BLaER1 treated with 17β-estradiol and CSF1 and Interleukin-3, amounts not matched to agents 10 nM and 100 nM (cell line): ENCODE data around the gene INSYN2A.
A peak's percentile ranks its signal among the peaks of the same experiment; 100 is the strongest.

Experiments used
- H3K27ac ChIP-seq, 11 experiments: shearing (Covaris generic); formaldehyde crosslinking; 2 replicates each; pipeline ENCODE4 v1.8.1; 2022
- H3K27me3 ChIP-seq, 11 experiments: shearing (Covaris generic); formaldehyde crosslinking; 2 replicates each; pipeline ENCODE4 v1.8.1; 2022
- H3K36me3 ChIP-seq, 11 experiments: shearing (Covaris generic); formaldehyde crosslinking; 2 replicates each; pipeline ENCODE4 v1.8.1; 2022
- H3K4me1 ChIP-seq, 10 experiments: shearing (Covaris generic); formaldehyde crosslinking; 2 replicates each; pipeline ENCODE4 v1.8.1; 2022
- H3K4me2 ChIP-seq, 11 experiments: shearing (Covaris generic); formaldehyde crosslinking; 2 replicates each; pipeline ENCODE4 v1.8.1; 2022
- H3K4me3 ChIP-seq, 10 experiments: shearing (Covaris generic); formaldehyde crosslinking; 2 replicates each; pipeline ENCODE4 v1.8.1; 2022
- H3K9ac ChIP-seq, 11 experiments: shearing (Covaris generic); formaldehyde crosslinking; 2 replicates each; pipeline ENCODE4 v1.8.1; 2022
- H3K9me3 ChIP-seq, 11 experiments: shearing (Covaris generic); formaldehyde crosslinking; replicated peaks in 1 of 11; 2 replicates each; pipeline ENCODE4 v1.8.1; 2022
- H4K20me1 ChIP-seq, 11 experiments: shearing (Covaris generic); formaldehyde crosslinking; 2 replicates each; pipeline ENCODE4 v1.8.1; 2022
- Cebpa-rat ChIP-seq, 11 experiments: shearing (Covaris generic); IDR thresholded peaks; 2 replicates each; pipeline ENCODE4 v1.8.1; 2022

Gene INSYN2A, protein sequence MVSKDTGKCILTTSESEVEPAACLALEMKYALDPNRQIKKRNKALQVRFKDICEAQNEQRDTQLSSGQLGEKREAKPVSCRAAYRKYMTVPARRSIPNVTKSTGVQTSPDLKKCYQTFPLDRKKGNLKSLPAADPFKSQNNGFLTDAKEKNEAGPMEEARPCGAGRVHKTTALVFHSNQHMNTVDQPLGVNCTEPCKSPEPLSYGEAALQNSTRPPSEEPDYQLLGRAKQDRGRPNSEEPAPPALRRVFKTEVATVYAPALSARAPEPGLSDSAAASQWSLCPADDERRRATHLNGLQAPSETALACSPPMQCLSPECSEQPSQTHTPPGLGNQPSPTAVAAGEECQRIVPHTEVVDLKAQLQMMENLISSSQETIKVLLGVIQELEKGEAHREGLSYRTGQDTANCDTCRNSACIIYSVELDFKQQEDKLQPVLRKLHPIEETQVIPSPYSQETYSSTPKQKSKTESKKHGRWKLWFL

DNA sequence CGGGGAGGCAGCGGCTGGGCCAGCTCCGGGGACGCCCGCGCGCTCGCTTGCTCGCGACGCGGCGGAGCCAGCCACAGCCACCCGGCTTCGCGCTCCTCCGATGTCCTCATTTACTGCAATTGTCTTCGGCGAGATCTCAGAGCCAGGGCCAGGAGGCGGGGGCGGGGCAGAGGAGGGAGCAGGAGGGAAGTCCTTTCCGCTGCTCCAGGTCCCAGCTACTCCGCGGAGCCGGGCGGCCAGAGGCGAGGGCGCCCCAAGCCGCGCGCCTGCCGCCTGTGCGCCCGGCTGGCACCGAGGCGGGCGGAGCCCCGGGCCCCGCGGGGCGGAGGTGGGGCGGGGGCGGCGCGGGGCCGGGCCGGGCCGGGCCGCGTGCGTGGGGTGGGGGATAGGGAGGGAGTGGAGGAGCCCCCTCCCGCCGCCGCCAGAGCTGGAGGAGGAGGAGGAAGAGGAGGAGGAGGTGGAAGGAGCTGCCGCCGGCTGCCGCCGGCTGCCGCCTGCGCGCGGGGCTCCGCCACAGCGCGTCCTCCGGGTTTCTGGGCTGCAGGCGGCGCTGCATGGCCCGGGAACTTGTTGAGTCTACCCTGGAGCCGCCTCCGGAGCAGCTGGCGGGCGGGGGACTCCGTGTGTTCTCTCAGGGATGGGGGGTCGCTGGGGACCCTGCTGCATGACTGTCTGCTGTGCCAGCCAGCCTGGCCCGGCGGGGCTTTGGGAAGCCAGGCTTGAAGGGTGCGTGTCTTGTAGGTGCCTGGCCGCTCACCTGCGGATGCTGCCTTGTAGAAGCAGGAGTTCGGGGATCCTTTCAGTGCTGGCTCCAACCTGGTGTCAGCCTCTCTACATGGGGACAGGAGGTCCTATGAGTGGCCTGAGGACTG lies at the start of gene INSYN2A:
Gene INSYN2A, minus strand, starts transcription at position 310 of the 872 bp plus-strand sequence. CDS start 20,196 bp downstream, outside the sequence.
- Histone ChIP-seq H4K20me1 (no peaks in the 10 kb centered on the region), H3K27me3 (peaks cover 11 to 20% (median 18%) of the 10 kb centered on the region in 11 experiments; a peak in 21 of 22 replicates), H3K9me3 (peaks cover 12 to 19% (median 15%) of the 10 kb centered on the region in 11 experiments; a peak in 21 of 22 replicates), H3K4me3 (no peak within 1 kb of the TSS), H3K9ac (no peak within 1 kb of the TSS), H3K4me1 (peaks cover 0 to 20% (median 18%) of the 10 kb centered on the region in 10 experiments; a peak in 16 of 20 replicates), H3K36me3 (no peaks in the 10 kb centered on the region), H3K27ac (no peak within 1 kb of the TSS), H3K4me2 (peak within 1 kb of the TSS in 9 of 11 experiments; percentile 30 to 68 (median 57); a peak in 15 of 22 replicates)
- TF ChIP-seq Cebpa-rat (IDR thresholded peaks at IDR 0.05), result no peak

DNA sequence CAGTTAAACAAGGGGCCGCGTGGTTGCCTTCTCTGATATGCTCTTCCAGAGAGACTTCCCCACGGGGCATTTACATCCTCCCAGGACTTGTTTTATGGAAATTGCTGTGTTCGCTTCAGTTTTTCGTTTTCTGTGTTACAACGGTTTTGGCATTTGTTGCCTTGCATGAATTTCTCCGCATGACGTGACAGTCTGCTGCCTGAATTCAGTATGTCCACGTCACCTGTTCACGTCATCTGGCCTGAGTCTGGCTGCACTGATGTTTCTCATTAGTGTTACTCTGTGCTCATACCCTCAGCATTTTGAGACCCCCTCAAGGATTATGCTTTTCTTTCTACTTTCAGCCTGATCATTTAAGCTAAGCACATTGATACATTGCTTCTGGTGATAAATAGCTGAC lies 49.1 kb upstream of the INSYN2A start:
- Histone ChIP-seq H3K27ac (no peak overlapping the region), H3K36me3 (no peaks in the 10 kb centered on the region), H3K4me1 (no peaks in the 10 kb centered on the region), H3K9me3 (no peaks in the 10 kb centered on the region), H3K4me2 (no peak overlapping the region), H3K9ac (no peak overlapping the region), H3K27me3 (no peaks in the 10 kb centered on the region), H4K20me1 (no peaks in the 10 kb centered on the region), H3K4me3 (no peak overlapping the region)
- TF ChIP-seq Cebpa-rat (IDR thresholded peaks at IDR 0.05), result no peak

DNA sequence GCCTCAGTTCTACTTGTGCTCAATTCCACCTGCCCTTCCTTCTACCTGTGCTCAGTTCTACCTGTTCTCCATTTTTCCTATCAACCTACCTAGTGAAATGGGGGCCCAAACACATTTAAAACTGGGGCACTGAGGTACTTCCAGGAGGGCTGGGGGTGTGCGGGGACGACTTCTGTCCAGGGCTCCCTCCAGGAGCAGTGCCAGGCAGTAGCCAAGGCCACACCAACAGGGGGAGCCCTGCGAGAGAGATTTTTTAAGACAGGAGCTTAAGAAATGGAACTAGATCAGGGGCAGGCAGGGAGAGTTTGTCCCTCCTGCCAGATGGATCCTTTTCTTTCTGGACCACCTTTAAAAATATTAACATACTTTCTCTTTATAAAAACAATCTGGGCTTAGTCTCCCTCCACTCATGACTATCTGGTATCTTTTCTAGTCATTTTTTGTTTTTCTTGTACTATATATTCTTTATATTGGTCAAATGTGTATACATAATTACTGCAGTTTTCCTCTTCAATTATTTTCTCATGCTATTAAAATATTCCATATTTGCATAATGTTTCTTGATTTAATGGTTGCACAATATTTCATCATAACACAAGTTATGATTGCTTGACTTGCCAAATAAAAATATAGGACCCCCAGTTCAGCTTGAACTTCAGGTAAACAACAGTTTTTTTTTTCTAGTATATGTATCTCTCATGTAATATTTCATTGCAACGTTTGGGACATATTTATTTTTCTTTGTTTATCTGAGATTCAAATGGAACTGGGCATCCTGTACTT lies 47.3 kb upstream of the INSYN2A start:
- H3K27me3 ChIP-seq, result no peaks in the 10 kb centered on the region
- no peaks in the 10 kb centered on the region for H4K20me1 ChIP-seq
- TF ChIP-seq Cebpa-rat (IDR thresholded peaks at IDR 0.05), result no peak
- H3K4me1 ChIP-seq, result no peaks in the 10 kb centered on the region
- no peak overlapping the region for H3K9ac ChIP-seq
- H3K27ac ChIP-seq, result no peak overlapping the region
- no peaks in the 10 kb centered on the region for H3K9me3 ChIP-seq
- H3K4me3 ChIP-seq, result no peak overlapping the region
- H3K4me2 ChIP-seq, result no peak overlapping the region
- no peaks in the 10 kb centered on the region for H3K36me3 ChIP-seq

DNA sequence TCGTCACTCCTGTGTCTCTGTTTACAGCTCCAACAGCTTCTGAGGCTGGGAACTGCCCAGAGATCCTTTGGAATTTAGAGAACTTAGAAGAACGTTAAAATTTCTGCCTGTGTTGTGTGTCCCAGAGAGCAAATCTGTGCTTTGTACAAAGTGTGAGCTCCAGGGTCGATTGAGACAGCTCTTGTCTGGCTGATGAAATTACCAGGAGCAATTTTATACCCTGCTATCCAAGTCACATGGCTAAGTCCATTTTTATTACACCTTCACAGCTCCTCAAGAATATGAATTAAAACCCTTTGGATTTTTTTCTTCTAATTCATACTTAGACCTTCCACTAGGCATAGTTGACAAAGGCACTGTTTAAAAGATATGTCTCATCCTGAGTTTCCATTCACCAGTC lies 46.5 kb upstream of the INSYN2A start:
- Histone ChIP-seq H3K36me3 (no peaks in the 10 kb centered on the region), H3K9ac (no peak overlapping the region), H4K20me1 (no peaks in the 10 kb centered on the region), H3K9me3 (no peaks in the 10 kb centered on the region), H3K4me1 (no peaks in the 10 kb centered on the region), H3K4me2 (no peak overlapping the region), H3K4me3 (no peak overlapping the region), H3K27me3 (no peaks in the 10 kb centered on the region), H3K27ac (no peak overlapping the region)
- no peak for TF ChIP-seq Cebpa-rat (IDR thresholded peaks at IDR 0.05)

DNA sequence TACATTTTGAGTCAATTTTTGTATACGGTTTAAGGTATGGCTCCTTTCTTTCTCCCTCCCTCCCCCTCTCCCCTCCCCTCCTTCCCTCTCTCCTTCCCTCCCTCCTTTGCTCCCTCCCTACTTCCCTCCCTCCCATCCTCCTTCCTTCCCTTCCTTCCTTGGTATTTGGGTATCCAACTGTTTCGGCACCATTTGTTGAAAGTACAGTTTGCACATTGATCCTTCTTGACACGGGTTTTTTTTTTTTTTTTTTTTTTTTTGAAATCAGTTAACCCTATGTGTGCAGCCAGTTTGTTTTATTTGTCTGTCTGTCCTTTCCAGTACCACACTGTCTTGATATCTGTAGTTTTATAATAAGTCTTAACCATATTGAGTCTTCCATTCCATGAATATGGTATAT lies 39.9 kb upstream of the INSYN2A start:
- H3K9ac ChIP-seq, result no peak overlapping the region
- no peaks in the 10 kb centered on the region for H3K4me1 ChIP-seq
- no peaks in the 10 kb centered on the region for H3K9me3 ChIP-seq
- no peaks in the 10 kb centered on the region for H3K27me3 ChIP-seq
- H4K20me1 ChIP-seq, result no peaks in the 10 kb centered on the region
- no peak overlapping the region for H3K4me3 ChIP-seq
- H3K27ac ChIP-seq, result no peak overlapping the region
- no peak for TF ChIP-seq Cebpa-rat (IDR thresholded peaks at IDR 0.05)
- H3K36me3 ChIP-seq, result no peaks in the 10 kb centered on the region
- no peak overlapping the region for H3K4me2 ChIP-seq

DNA sequence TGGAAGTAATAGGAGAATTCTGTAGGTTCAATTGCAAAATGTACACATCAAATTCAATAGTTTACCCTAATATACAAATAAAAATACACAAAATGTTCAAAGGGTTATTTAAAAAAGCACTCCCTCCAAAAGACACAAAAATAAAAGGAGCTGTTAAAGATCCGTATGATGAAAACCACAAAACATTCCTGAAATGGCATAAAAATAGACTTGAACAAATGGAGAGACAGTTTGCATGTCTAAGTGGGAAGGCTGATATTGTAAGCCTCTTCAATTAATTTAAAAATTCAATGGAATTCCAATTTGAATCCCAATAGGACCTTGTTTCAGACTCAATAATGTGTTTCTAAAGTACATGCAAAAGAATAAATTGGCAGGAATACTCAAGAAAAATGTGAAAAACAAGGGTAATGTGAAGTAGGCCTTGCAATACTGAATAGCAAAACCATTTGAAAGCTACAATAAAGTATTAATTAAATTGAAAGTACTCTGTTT lies 38.0 kb upstream of the INSYN2A start:
- Histone ChIP-seq H3K4me2 (no peak overlapping the region), H3K9me3 (no peaks in the 10 kb centered on the region), H3K4me3 (no peak overlapping the region), H3K27me3 (no peaks in the 10 kb centered on the region), H3K27ac (no peak overlapping the region), H3K36me3 (no peaks in the 10 kb centered on the region), H4K20me1 (no peaks in the 10 kb centered on the region), H3K4me1 (no peaks in the 10 kb centered on the region), H3K9ac (no peak overlapping the region)
- TF ChIP-seq Cebpa-rat (IDR thresholded peaks at IDR 0.05), result no peak

DNA sequence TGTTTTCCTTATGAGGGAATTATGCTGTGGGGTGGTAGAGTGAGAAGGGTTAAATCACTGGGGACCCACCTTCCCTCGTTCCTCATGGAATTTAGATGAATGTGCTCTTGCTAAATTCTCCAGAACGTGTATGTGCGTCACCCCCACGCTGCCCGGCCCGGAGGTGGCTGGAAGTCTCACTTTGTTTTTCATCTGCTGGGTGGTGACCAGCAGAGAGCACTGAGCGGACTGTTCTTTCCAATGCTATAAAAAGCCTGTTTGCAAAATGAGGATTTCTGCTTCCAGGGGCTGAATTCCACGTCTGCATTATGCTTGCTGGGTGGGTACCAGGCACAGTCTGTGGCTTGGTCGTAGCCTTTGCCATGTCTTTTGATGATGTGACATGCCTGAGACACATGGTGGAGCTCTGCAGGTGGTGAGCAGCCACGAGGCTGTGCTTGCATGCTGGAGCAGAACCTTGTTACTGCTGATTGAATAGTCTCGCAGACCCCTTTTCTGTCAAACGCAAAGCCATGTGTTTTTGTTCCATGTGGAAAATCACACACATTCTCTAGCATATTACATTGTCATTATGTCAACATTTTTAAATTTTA lies 31.9 kb upstream of the INSYN2A start:
- Histone ChIP-seq H3K9ac (no peak overlapping the region), H3K4me3 (no peak overlapping the region), H3K4me1 (no peaks in the 10 kb centered on the region), H3K4me2 (no peak overlapping the region), H3K27me3 (no peaks in the 10 kb centered on the region), H3K9me3 (no peaks in the 10 kb centered on the region), H3K27ac (no peak overlapping the region), H4K20me1 (no peaks in the 10 kb centered on the region), H3K36me3 (no peaks in the 10 kb centered on the region)
- TF ChIP-seq Cebpa-rat (IDR thresholded peaks at IDR 0.05), result no peak

DNA sequence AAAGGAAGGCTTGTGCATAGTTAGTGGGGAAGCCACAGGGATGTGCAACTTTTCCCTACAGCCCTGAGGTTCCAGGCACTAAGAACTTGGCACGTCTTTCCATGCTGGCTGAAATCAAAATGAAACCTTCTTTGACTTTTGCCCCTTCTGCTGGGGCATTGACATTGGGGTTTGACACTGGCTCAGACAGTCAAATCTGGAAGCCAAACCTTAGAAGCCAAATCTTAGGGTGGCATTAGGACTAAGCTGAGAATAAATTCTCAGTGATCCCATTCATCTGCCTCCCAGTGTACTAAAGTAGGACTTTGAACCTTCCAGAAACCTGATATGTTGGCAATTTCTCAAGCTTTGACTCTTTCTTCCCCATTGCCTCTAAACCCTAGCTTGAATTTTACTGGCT lies 31.3 kb upstream of the INSYN2A start:
- H3K27me3 ChIP-seq, result no peaks in the 10 kb centered on the region
- H3K9me3 ChIP-seq, result no peaks in the 10 kb centered on the region
- no peak for TF ChIP-seq Cebpa-rat (IDR thresholded peaks at IDR 0.05)
- no peak overlapping the region for H3K4me2 ChIP-seq
- no peaks in the 10 kb centered on the region for H4K20me1 ChIP-seq
- H3K27ac ChIP-seq, result no peak overlapping the region
- H3K9ac ChIP-seq, result no peak overlapping the region
- no peak overlapping the region for H3K4me3 ChIP-seq
- H3K36me3 ChIP-seq, result no peaks in the 10 kb centered on the region
- H3K4me1 ChIP-seq, result no peaks in the 10 kb centered on the region
